ENCODE results near the gene TOM1. TPM values are rescaled to one million over a fixed set of nuclear protein-coding genes. Genes with fewer than 3 reads are reported as not detected.
A peak's percentile ranks its signal among the peaks of the same experiment; 100 is the strongest.

TOM1 gene
- total and polyA plus RNA-seq, 2 of the 13 experiments (the other 11 are each of a cell fraction or from before 2014, with no cell fraction given) = 30.8 to 87.3 TPM

DNA sequence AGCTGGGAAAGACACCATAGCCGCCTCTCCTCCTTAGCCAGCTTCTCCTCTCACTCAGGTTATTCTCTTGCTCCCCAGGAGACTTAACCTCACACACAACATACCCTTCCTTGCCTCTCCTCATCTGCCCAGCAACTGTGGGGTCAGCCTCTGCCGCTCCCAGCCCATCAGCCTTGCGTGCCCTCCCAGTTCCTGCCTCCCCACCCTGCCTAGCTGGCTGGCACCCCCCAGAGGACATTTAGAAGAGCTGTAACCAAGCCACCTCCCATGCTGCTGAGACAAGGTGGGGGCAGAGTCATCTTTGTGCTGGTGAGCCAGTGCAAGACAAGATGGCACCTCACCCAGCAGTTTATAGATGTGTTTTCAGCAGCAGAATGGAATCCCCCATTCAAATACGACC is 38.2 kb downstream of the TOM1 start:
- Histone ChIP-seq H3K27ac (ENCODE audit: extremely low read length, insufficient read depth, low read length) (no peak overlapping the region), H4K20me1 (ENCODE audit: insufficient read depth, low read length) (no peaks in the 10 kb centered on the region), H3K9me3 (ENCODE audit: low read length) (no peaks in the 10 kb centered on the region), H3K4me3 (replicated peaks in 1 of 3; ENCODE audit: insufficient read depth in 1 of 3, low read depth in 2 of 3, low read length in 3 of 3) (no peak overlapping the region), H3K36me3 (replicated peaks in 1 of 2; ENCODE audit: control insufficient read depth in 1 of 2, insufficient read depth in 2 of 2, low read length in 2 of 2) (peaks cover 36 to 73% of the 10 kb centered on the region in 2 experiments), H3K9ac (ENCODE audit: insufficient read depth, low read depth, low read length) (no peak overlapping the region), H3K27me3 (ENCODE audit: control insufficient read depth in 1 of 2, insufficient read depth in 2 of 2, low read length in 2 of 2) (no peaks in the 10 kb centered on the region), H3K4me2 (ENCODE audit: low read depth, low read length) (no peak overlapping the region), H2AFZ (ENCODE audit: low read length) (no peak overlapping the region), H3K4me1 (ENCODE audit: insufficient read depth, low read length) (no peaks in the 10 kb centered on the region), H3K79me2 (ENCODE audit: insufficient read depth, low read length) (no peaks in the 10 kb centered on the region)
- intact Hi-C loops (cut with micrococcal nuclease; ENCODE audit: unreplicated experiment) (no loop called here), in situ Hi-C loops (cut with HindIII; ENCODE audit: extremely low pct_ligation_motif_present, low pct_unique_long_range_greater_than_20kb) (no loop called here)
- ATAC-seq = peak; percentile 60
- ChIA-PET CTCF (ENCODE audit: low intra/inter-chr PET ratio, low total read pairs) (no interaction called here), POLR2A (interaction anchor here (1.1 to 1.4 kb wide), 2 partner anchors 37 to 38 kb away, joined by 3 to 4 read pairs; partner anchors contain the start of gene TOM1)
- FAIRE-seq = no peak
- TF ChIP-seq NFE2 (CRISPR knock-in tag; IDR thresholded peaks at IDR 0.05) = no peak
- TF ChIP-seq MAZ (IDR thresholded peaks at IDR 0.05; ENCODE audit: borderline replicate concordance, low read depth, low read length) = no peak
- TF ChIP-seq MAZ (CRISPR knock-in tag; IDR thresholded peaks at IDR 0.05; ENCODE audit: low read depth) = peak; percentile 44; the same call in 1 of the 2 replicates
- TF ChIP-seq STAG1 (CRISPR knock-in tag; IDR thresholded peaks at IDR 0.05) = peak; percentile 67
- TF ChIP-seq GATA4 (IDR thresholded peaks at IDR 0.05; ENCODE audit: borderline replicate concordance, low read depth) = no peak
- no peak for TF ChIP-seq CREB1 (IDR thresholded peaks at IDR 0.05)
- no peak for TF ChIP-seq CREB1 (CRISPR knock-in tag; IDR thresholded peaks at IDR 0.05)
- TF ChIP-seq ZNF780A (CRISPR knock-in tag; IDR thresholded peaks at IDR 0.05) = no peak
- no peak for TF ChIP-seq CEBPG (CRISPR knock-in tag; IDR thresholded peaks at IDR 0.05)
- 0 out of 2 replicates have a peak, but pooled peaks have one; percentile 32 for TF ChIP-seq RAD21 (CRISPR knock-in tag; IDR thresholded peaks at IDR 0.05)
- TF ChIP-seq FOXO1 (CRISPR knock-in tag; IDR thresholded peaks at IDR 0.05) = no peak
- no peak for TF ChIP-seq SYNCRIP (IDR thresholded peaks at IDR 0.05; ENCODE audit: insufficient read depth, low read depth, low read length)
- TF ChIP-seq DNMT3B (CRISPR knock-in tag; conservative IDR thresholded peaks at IDR 0.05) = no peak
- no peak for TF ChIP-seq MLLT10 (CRISPR knock-in tag; IDR thresholded peaks at IDR 0.05)
- no peak for TF ChIP-seq ZNF549 (CRISPR knock-in tag; IDR thresholded peaks at IDR 0.05)
- TF ChIP-seq HOXA7 (CRISPR knock-in tag; IDR thresholded peaks at IDR 0.05) = no peak
- TF ChIP-seq RFX5 (IDR thresholded peaks at IDR 0.05; ENCODE audit: low read depth, low read length) = peak; percentile 84
- TF ChIP-seq, protein P1, sequence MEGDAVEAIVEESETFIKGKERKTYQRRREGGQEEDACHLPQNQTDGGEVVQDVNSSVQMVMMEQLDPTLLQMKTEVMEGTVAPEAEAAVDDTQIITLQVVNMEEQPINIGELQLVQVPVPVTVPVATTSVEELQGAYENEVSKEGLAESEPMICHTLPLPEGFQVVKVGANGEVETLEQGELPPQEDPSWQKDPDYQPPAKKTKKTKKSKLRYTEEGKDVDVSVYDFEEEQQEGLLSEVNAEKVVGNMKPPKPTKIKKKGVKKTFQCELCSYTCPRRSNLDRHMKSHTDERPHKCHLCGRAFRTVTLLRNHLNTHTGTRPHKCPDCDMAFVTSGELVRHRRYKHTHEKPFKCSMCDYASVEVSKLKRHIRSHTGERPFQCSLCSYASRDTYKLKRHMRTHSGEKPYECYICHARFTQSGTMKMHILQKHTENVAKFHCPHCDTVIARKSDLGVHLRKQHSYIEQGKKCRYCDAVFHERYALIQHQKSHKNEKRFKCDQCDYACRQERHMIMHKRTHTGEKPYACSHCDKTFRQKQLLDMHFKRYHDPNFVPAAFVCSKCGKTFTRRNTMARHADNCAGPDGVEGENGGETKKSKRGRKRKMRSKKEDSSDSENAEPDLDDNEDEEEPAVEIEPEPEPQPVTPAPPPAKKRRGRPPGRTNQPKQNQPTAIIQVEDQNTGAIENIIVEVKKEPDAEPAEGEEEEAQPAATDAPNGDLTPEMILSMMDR (CRISPR knock-in tag; IDR thresholded peaks at IDR 0.05) = peak; percentile 74
- 98% methylated on average over 4 of the region's 4 CpGs for WGBS (ENCODE audit: low lambda C conversion rate)
- no peak for DNase-seq (ENCODE audit: low spot score)
- BruUV-seq (replicated peaks) = no TSS peak
